DND-41 (cell line): ENCODE measurements around the gene TFEC.

Source experiments
- ATAC-seq: fragments of 200-7000 bp; cut with Tn5 transposase; 3 replicates; pipeline ENCODE4 v1.9.1; 2021; ENCODE audit warnings: low read depth; ENCODE audit not compliant: insufficient read depth
- DNase-seq: peaks from one replicate; pipeline ENCODE4 v3.0.0-alpha.2; 2020
- H2AFZ ChIP-seq: 2 replicates; pipeline ENCODE4 v1.6.0; 2012; ENCODE audit warnings: low read depth, low read length
- H3K27ac ChIP-seq: 2 replicates; pipeline ENCODE4 v1.5.1; 2012; ENCODE audit warnings: low read length, inconsistent platforms
- H3K27me3 ChIP-seq: fragments of 200-600 bp; sonication (generic); 2 replicates; pipeline ENCODE4 v1.6.0; 2012; ENCODE audit warnings: low read length, mild to moderate bottlenecking, inconsistent platforms; ENCODE audit not compliant: insufficient read depth, poor library complexity
- H3K36me3 ChIP-seq: 2 replicates; pipeline ENCODE4 v1.5.1; 2012; ENCODE audit warnings: low read length, inconsistent platforms; ENCODE audit not compliant: insufficient read depth
- H3K4me1 ChIP-seq: 2 replicates; pipeline ENCODE4 v1.5.1; 2012; ENCODE audit warnings: mild to moderate bottlenecking, low read length; ENCODE audit not compliant: insufficient read depth
- H3K4me2 ChIP-seq: 2 replicates; pipeline ENCODE4 v1.6.0; 2012; ENCODE audit warnings: mild to moderate bottlenecking, moderate library complexity, low read length, inconsistent platforms; ENCODE audit not compliant: insufficient read depth
- H3K4me3 ChIP-seq, 2 experiments: fragments of 200-600 bp in 1 of 2; shearing (Covaris generic) in 1 of 2; 2 replicates each; pipeline ENCODE4 v1.5.1; 2012 to 2016; ENCODE audit warnings: inconsistent platforms in 2 of 2, low read length in 2 of 2, mild to moderate bottlenecking in 2 of 2, low read depth in 1 of 2, moderate library complexity in 1 of 2
- H3K79me2 ChIP-seq: 2 replicates; pipeline ENCODE4 v1.6.0; 2012; ENCODE audit warnings: low read length, inconsistent platforms; ENCODE audit not compliant: insufficient read depth
- H3K9ac ChIP-seq: 2 replicates; pipeline ENCODE4 v1.6.0; 2012; ENCODE audit warnings: low read depth, mild to moderate bottlenecking, inconsistent platforms, low read length, moderate library complexity
- H3K9me3 ChIP-seq: 2 replicates; pipeline ENCODE4 v1.5.1; 2012; ENCODE audit warnings: low read length, moderate library complexity, mild to moderate bottlenecking, inconsistent platforms; ENCODE audit not compliant: insufficient read depth, severe bottlenecking
- H4K20me1 ChIP-seq: 2 replicates; pipeline ENCODE4 v1.6.0; 2012; ENCODE audit warnings: low read length; ENCODE audit not compliant: insufficient read depth
- EZH2 ChIP-seq: IDR thresholded peaks from 3 replicates; pipeline ENCODE4 v1.6.1; 2012; ENCODE audit warnings: borderline replicate concordance, low read depth, mild to moderate bottlenecking, moderate library complexity, low read length, inconsistent platforms; ENCODE audit not compliant: severe bottlenecking
- TF ChIP-seq, protein P1 (sequence below): IDR thresholded peaks from 2 replicates; pipeline ENCODE4 v1.5.1; 2012; ENCODE audit warnings: borderline replicate concordance, low read length, moderate library complexity, mild to moderate bottlenecking; ENCODE audit not compliant: poor library complexity, severe bottlenecking; ENCODE audit errors: extremely low read depth

The TFEC gene

DNA sequence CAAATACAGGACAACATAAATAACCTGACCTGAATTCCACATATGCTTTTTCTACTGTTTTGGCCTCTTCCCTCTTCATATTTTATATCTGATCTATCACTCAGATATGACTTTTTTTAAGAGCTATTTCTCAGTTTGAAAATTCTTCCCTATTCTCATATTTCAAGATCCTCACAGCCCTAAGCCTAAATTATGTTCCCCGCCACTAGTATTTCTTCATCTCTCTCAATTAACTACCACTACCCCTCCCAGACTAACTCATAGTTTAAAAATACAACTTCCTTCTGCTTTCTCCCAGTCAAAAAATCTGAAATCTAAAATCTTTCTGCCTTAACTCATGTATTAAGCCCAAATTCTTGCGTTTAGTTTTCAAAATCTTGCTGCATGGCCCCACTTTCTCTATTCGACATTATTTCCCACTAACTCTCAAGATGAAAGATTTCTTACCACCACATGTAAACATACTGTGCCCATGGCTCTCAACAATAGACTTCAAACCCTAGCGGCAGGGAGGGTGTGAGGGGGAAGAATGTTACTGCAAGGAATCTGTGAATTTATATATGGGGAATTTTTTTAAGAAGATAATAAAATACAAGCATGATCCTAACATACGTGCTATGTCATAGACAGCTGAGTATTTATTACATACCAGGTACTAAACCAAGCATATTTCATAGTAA lies 64.6 kb downstream of the TFEC start:
- Histone ChIP-seq H3K36me3 (no peaks in the 10 kb centered on the region), H3K9ac (no peak overlapping the region), H3K4me1 (no peaks in the 10 kb centered on the region), H3K4me3 (no peak overlapping the region), H3K79me2 (no peaks in the 10 kb centered on the region), H4K20me1 (no peaks in the 10 kb centered on the region), H3K27ac (no peak overlapping the region), H3K4me2 (no peak overlapping the region), H3K9me3 (no peaks in the 10 kb centered on the region), H2AFZ (no peak overlapping the region), H3K27me3 (no peaks in the 10 kb centered on the region)
- DNase-seq: no peak
- no peak for TF ChIP-seq EZH2
- TF ChIP-seq, protein P1, sequence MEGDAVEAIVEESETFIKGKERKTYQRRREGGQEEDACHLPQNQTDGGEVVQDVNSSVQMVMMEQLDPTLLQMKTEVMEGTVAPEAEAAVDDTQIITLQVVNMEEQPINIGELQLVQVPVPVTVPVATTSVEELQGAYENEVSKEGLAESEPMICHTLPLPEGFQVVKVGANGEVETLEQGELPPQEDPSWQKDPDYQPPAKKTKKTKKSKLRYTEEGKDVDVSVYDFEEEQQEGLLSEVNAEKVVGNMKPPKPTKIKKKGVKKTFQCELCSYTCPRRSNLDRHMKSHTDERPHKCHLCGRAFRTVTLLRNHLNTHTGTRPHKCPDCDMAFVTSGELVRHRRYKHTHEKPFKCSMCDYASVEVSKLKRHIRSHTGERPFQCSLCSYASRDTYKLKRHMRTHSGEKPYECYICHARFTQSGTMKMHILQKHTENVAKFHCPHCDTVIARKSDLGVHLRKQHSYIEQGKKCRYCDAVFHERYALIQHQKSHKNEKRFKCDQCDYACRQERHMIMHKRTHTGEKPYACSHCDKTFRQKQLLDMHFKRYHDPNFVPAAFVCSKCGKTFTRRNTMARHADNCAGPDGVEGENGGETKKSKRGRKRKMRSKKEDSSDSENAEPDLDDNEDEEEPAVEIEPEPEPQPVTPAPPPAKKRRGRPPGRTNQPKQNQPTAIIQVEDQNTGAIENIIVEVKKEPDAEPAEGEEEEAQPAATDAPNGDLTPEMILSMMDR: no peak
- ATAC-seq: no peak

DNA sequence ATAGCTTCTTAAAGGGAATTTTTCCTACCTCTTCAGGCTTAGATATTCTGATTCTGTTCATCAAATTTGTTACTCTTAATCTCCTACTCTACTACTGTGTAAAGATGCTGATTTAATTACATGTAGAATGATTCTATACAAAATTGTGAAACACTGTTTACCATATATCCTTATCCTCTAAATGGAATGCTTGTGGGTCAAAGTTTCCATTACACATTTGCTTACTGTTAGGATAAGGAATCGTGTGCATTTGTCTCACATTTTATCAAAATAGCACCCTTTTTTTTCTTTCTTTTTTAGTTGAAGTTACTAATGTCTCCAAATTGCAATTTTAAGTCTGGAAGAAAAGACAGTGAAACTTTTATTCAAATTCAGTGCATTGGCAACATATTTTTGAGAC lies 65.3 kb downstream of the TFEC start:
- H3K27ac ChIP-seq: no peak overlapping the region
- ATAC-seq (no peak), DNase-seq (no peak)
- H3K79me2 ChIP-seq: no peaks in the 10 kb centered on the region
- H3K4me3 ChIP-seq: no peak overlapping the region
- no peak for TF ChIP-seq EZH2
- TF ChIP-seq, protein P1: no peak
- H3K9me3 ChIP-seq: no peaks in the 10 kb centered on the region
- no peak overlapping the region for H3K9ac ChIP-seq
- H2AFZ ChIP-seq: no peak overlapping the region
- no peaks in the 10 kb centered on the region for H4K20me1 ChIP-seq
- H3K4me2 ChIP-seq: no peak overlapping the region
- no peaks in the 10 kb centered on the region for H3K27me3 ChIP-seq
- H3K4me1 ChIP-seq: no peaks in the 10 kb centered on the region
- H3K36me3 ChIP-seq: no peaks in the 10 kb centered on the region

DNA sequence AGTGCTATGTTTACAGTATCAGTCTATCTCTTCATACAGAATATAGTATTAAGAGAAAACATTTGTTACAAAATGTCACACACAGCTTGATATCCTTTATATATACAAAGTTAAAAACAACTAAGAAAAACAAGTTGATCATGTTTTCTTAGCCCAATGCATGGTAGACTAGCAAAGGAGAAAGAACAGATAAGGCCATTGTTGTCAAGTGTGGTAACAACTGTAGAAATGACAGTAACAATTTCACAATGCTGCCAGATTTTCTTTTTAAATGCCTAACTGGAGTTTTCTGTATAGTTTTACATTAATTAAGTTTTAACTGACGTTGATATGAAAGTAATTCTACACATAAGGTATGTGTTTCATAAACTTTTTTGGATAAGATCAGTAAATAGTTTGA lies 65.8 kb downstream of the TFEC start:
- ATAC-seq (no peak), DNase-seq (no peak)
- H4K20me1 ChIP-seq: no peaks in the 10 kb centered on the region
- H2AFZ ChIP-seq: no peak overlapping the region
- no peaks in the 10 kb centered on the region for H3K9me3 ChIP-seq
- no peaks in the 10 kb centered on the region for H3K79me2 ChIP-seq
- no peak overlapping the region for H3K9ac ChIP-seq
- H3K4me1 ChIP-seq: no peaks in the 10 kb centered on the region
- no peak overlapping the region for H3K27ac ChIP-seq
- no peaks in the 10 kb centered on the region for H3K27me3 ChIP-seq
- H3K36me3 ChIP-seq: no peaks in the 10 kb centered on the region
- no peak overlapping the region for H3K4me3 ChIP-seq
- no peak for TF ChIP-seq EZH2
- TF ChIP-seq, protein P1: no peak
- no peak overlapping the region for H3K4me2 ChIP-seq

DNA sequence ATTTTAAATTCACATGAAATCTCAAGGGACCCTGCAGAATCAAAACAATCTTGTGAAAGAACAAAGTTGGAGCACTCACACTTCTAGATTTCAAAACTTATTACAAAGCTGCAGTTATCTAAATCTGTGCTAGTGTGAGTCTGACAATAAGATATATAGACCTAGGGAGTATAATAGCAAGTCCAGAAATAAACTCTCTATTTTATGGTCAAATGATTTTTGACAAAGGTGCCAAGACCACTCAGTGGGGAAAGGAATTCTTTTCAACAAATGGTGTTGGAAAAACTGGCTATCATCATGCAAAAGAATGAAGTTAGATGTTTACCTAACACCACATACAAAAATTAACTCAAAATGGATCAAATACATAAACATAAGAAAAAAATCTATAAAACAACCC lies 68.2 kb downstream of the TFEC start:
- Histone ChIP-seq H3K4me1 (no peaks in the 10 kb centered on the region), H3K79me2 (no peaks in the 10 kb centered on the region), H3K27me3 (no peaks in the 10 kb centered on the region), H3K4me3 (no peak overlapping the region), H3K27ac (no peak overlapping the region), H2AFZ (no peak overlapping the region), H3K9ac (no peak overlapping the region), H3K9me3 (no peaks in the 10 kb centered on the region), H4K20me1 (no peaks in the 10 kb centered on the region), H3K36me3 (no peaks in the 10 kb centered on the region), H3K4me2 (no peak overlapping the region)
- ATAC-seq (no peak), DNase-seq (no peak)
- TF ChIP-seq, protein P1: no peak
- TF ChIP-seq EZH2: no peak
